HuH-7.5 (cell line): ENCODE measurements around the gene MAP2K1.
"Not testable (repeated sequence)": the region's sequence is repeated elsewhere in the genome, so short reads cannot be mapped to it uniquely, and the experiment has no call there.

ENCODE experiments used
- DNase-seq: peaks from one replicate; pipeline ENCODE4 v3.0.0; 2011; ENCODE audit warnings: low spot score

Gene MAP2K1

GRCh38 chr15:66424963-66425612 lies 38.4 kb downstream of the MAP2K1 start:
- DNase-seq = no peak

GRCh38 chr15:66425837-66426236 lies 39.1 kb downstream of the MAP2K1 start:
- no peak for DNase-seq

GRCh38 chr15:66429117-66429516 lies 42.4 kb downstream of the MAP2K1 start:
- DNase-seq = no peak

- no peak for DNase-seq
Measured at GRCh38 chr15:66429546-66429945, 42.8 kb downstream of the MAP2K1 start.

GRCh38 chr15:66430627-66431255 lies 44.0 kb downstream of the MAP2K1 start:
- no peak for DNase-seq

- no peak for DNase-seq
Measured at GRCh38 chr15:66433726-66434125, 47.0 kb downstream of the MAP2K1 start.

GRCh38 chr15:66440501-66440900 lies 53.8 kb downstream of the MAP2K1 start:
- no peak for DNase-seq

- no peak for DNase-seq
Measured at GRCh38 chr15:66452420-66452819, 65.7 kb downstream of the MAP2K1 start.

- no peak for DNase-seq
Measured at GRCh38 chr15:66452971-66453580, 66.4 kb downstream of the MAP2K1 start.

GRCh38 chr15:66454143-66454542 lies 67.4 kb downstream of the MAP2K1 start:
- no peak for DNase-seq

- DNase-seq = no peak
Measured at GRCh38 chr15:66456211-66456610, 69.5 kb downstream of the MAP2K1 start.

- DNase-seq = no peak
Measured at GRCh38 chr15:66459818-66460615, 73.3 kb downstream of the MAP2K1 start.

GRCh38 chr15:66461294-66461693 lies 74.6 kb downstream of the MAP2K1 start:
- DNase-seq = not testable (repeated sequence)

- no peak for DNase-seq
Measured at GRCh38 chr15:66461917-66462316, 75.2 kb downstream of the MAP2K1 start.

GRCh38 chr15:66462627-66463026 lies 75.9 kb downstream of the MAP2K1 start:
- no peak for DNase-seq

- DNase-seq = not testable (repeated sequence)
Measured at GRCh38 chr15:66465294-66465693, 78.6 kb downstream of the MAP2K1 start.

- not testable (repeated sequence) for DNase-seq
Measured at GRCh38 chr15:66467162-66468040, 80.7 kb downstream of the MAP2K1 start.

GRCh38 chr15:66470825-66471224 lies 84.1 kb downstream of the MAP2K1 start:
- DNase-seq = not testable (repeated sequence)

GRCh38 chr15:66472176-66472999 lies 85.7 kb downstream of the MAP2K1 start:
- no peak for DNase-seq

GRCh38 chr15:66474135-66474534 lies 87.4 kb downstream of the MAP2K1 start:
- no peak for DNase-seq

GRCh38 chr15:66474963-66475362 lies 88.3 kb downstream of the MAP2K1 start:
- no peak for DNase-seq
